ENCODE results near the gene SURF1.

- TF ChIP-seq, protein P1, sequence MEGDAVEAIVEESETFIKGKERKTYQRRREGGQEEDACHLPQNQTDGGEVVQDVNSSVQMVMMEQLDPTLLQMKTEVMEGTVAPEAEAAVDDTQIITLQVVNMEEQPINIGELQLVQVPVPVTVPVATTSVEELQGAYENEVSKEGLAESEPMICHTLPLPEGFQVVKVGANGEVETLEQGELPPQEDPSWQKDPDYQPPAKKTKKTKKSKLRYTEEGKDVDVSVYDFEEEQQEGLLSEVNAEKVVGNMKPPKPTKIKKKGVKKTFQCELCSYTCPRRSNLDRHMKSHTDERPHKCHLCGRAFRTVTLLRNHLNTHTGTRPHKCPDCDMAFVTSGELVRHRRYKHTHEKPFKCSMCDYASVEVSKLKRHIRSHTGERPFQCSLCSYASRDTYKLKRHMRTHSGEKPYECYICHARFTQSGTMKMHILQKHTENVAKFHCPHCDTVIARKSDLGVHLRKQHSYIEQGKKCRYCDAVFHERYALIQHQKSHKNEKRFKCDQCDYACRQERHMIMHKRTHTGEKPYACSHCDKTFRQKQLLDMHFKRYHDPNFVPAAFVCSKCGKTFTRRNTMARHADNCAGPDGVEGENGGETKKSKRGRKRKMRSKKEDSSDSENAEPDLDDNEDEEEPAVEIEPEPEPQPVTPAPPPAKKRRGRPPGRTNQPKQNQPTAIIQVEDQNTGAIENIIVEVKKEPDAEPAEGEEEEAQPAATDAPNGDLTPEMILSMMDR (IDR thresholded peaks at IDR 0.05) = no peak
- no peak for TF ChIP-seq POLR2A (IDR thresholded peaks at IDR 0.05)
These were observed 23.3 kb downstream of the SURF1 start for GRCh38 chr9:133333011-133333410.
